PC-9 (cell line): ENCODE data around the gene ETHE1. TPM values are rescaled to one million over a fixed set of nuclear protein-coding genes. Genes with fewer than 3 reads are reported as not detected.

Source experiments
- BruUV-seq: library from RNA; stranded (reverse); fragments of 400-500 nt; replicated peaks from 2 replicates; lab custom pipeline; 2021; lab: Mats Ljungman, UMichigan
- CTCF ChIA-PET: fragments of 300-600 bp; sonication (Branson Sonifier 250); formaldehyde crosslinking; loops from one replicate; lab custom pipeline; 2022; ENCODE audit warnings: antibody characterized with exemption; lab: Charles Lee
- POLR2A ChIA-PET: fragments of 300-600 bp; sonication (Branson Sonifier 250); formaldehyde crosslinking; loops from one replicate; lab custom pipeline; 2022; ENCODE audit warnings: antibody characterized with exemption; ENCODE audit not compliant: unreplicated experiment; lab: Charles Lee
- DNase-seq, 2 experiments: peaks; one replicate each; pipeline versions ENCODE4 v3.0.0 to v3.0.0-alpha.2; 2015 to 2022; ENCODE audit warnings: mixed read lengths in 1 of 2
- H2AFZ ChIP-seq: fragments of 200-600 bp; sonication (generic); 2 replicates; pipeline ENCODE4 v1.8.1; 2017; ENCODE audit warnings: antibody characterized with exemption
- H3F3A ChIP-seq: fragments of 200-600 bp; sonication (generic); 2 replicates; pipeline ENCODE4 v1.8.1; 2017; ENCODE audit warnings: antibody characterized with exemption, mild to moderate bottlenecking, low read depth; ENCODE audit not compliant: insufficient read depth
- H3K27ac ChIP-seq: fragments of 200-600 bp; sonication (generic); 2 replicates; pipeline ENCODE4 v1.6.1; 2016; ENCODE audit warnings: mixed run types
- H3K27me3 ChIP-seq: fragments of 200-600 bp; sonication (generic); 2 replicates; pipeline ENCODE4 v1.6.1; 2016; ENCODE audit warnings: low read depth, mixed run types; ENCODE audit not compliant: insufficient read depth
- H3K36me3 ChIP-seq: fragments of 200-600 bp; sonication (generic); 2 replicates; pipeline ENCODE4 v1.6.1; 2016; ENCODE audit warnings: low read depth, mixed run types
- H3K4me1 ChIP-seq: fragments of 200-600 bp; sonication (generic); replicated peaks from 2 replicates; pipeline ENCODE4 v1.6.1; 2016; ENCODE audit warnings: mixed run types; ENCODE audit not compliant: insufficient read depth
- H3K4me2 ChIP-seq: fragments of 200-600 bp; sonication (generic); 2 replicates; pipeline ENCODE4 v1.6.1; 2017; ENCODE audit warnings: mixed run types
- H3K4me3 ChIP-seq: fragments of 200-600 bp; sonication (generic); 2 replicates; pipeline ENCODE4 v1.6.1; 2016; ENCODE audit warnings: mixed run types
- H3K79me2 ChIP-seq: fragments of 200-600 bp; sonication (generic); 2 replicates; pipeline ENCODE4 v1.6.1; 2017; ENCODE audit warnings: low read depth, mixed run types
- H3K9me2 ChIP-seq: fragments of 200-600 bp; sonication (generic); 2 replicates; pipeline ENCODE4 v1.8.1; 2017; ENCODE audit warnings: mild to moderate bottlenecking; ENCODE audit not compliant: insufficient read depth
- H3K9me3 ChIP-seq: fragments of 200-600 bp; sonication (generic); 2 replicates; pipeline ENCODE4 v1.8.1; 2016; ENCODE audit warnings: low read depth; ENCODE audit not compliant: insufficient read depth
- H4K20me1 ChIP-seq: fragments of 200-600 bp; sonication (generic); 2 replicates; pipeline ENCODE4 v1.8.1; 2017; ENCODE audit not compliant: insufficient read depth
- CTCF ChIP-seq: fragments of 200-600 bp; sonication (generic); conservative IDR thresholded peaks from 2 replicates; pipeline ENCODE4 v1.6.1; 2017; ENCODE audit warnings: mixed run types, antibody characterized with exemption, mild to moderate bottlenecking, moderate library complexity
- EZH2 ChIP-seq: fragments of 200-600 bp; sonication (generic); IDR thresholded peaks from 2 replicates; pipeline ENCODE4 v1.8.0; 2017; ENCODE audit warnings: antibody characterized with exemption, low read depth
- intact Hi-C: fragments of 100-400 bp; cut with micrococcal nuclease; formaldehyde crosslinking; loops from one replicate; pipeline ENCODE4 v1.10.0; 2022; ENCODE audit not compliant: unreplicated experiment
- total RNA-seq: library from RNA; stranded (reverse); gene quantifications from 2 replicates; pipeline ENCODE4 v1.2.3, GENCODE V29; 2021

Gene ETHE1
- total RNA-seq, 1 experiment from 2014 or later, result 83.4 TPM

- Histone ChIP-seq H3K9me2 (no peaks in the 10 kb centered on the region), H3K9me3 (no peaks in the 10 kb centered on the region; the same call in 1 of the 2 replicates), H3K27ac (no peak overlapping the region), H3K79me2 (peaks cover 2% of the 10 kb centered on the region), H3K4me3 (no peak overlapping the region), H3K4me2 (no peak overlapping the region), H3K27me3 (no peaks in the 10 kb centered on the region), H3K4me1 (peaks cover 30% of the 10 kb centered on the region), H2AFZ (no peak overlapping the region), H3K36me3 (peaks cover 8% of the 10 kb centered on the region; the same call in 1 of the 2 replicates), H4K20me1 (0 out of 2 replicates have a peak, but pooled peaks cover 2% of the 10 kb centered on the region), H3F3A (peaks cover 44% of the 10 kb centered on the region)
- intact Hi-C loops, result no loop called here
- DNase-seq, result no peak
- CTCF ChIA-PET, result no interaction called here
- POLR2A ChIA-PET, result interaction anchor here (0.6 kb wide), 1 partner anchor 179 kb away, joined by 3 read pairs; no protein-coding TSS in a partner anchor
- no TSS peak for BruUV-seq
- TF ChIP-seq EZH2, result no peak
- no peak for TF ChIP-seq CTCF
These were observed 69.2 kb downstream of the ETHE1 start for GRCh38 chr19:43457809-43458208.

Other genes with a start within 250 kb of the ETHE1 start
- gene CD177, start 173.5 kb downstream of the ETHE1 start, total RNA-seq, result 6.0 and 7.8 TPM in 2 replicates
- not detected in 2 replicates for gene TEX101, start 112.3 kb downstream of the ETHE1 start, total RNA-seq
- gene LYPD3, start 61.6 kb downstream of the ETHE1 start, total RNA-seq, result 70.8 and 78.3 TPM in 2 replicates
- gene PHLDB3, start 22.5 kb downstream of the ETHE1 start, total RNA-seq, result 36.7 and 50.7 TPM in 2 replicates
- 5.2 and 6.5 TPM in 2 replicates for gene ZNF575, start 6.0 kb upstream of the ETHE1 start, total RNA-seq
- gene XRCC1, start 48.3 kb upstream of the ETHE1 start, total RNA-seq, result 37.2 and 45.1 TPM in 2 replicates
- gene PINLYP, start 48.6 kb upstream of the ETHE1 start, total RNA-seq, result 0.53 and 2.0 TPM in 2 replicates
- gene IRGQ, start 68.9 kb upstream of the ETHE1 start, total RNA-seq, result 23.3 and 31.6 TPM in 2 replicates
- 15.5 and 16.9 TPM in 2 replicates for gene ZNF576, start 69.4 kb upstream of the ETHE1 start, total RNA-seq
- 0.37 and 0.60 TPM in 2 replicates for gene SRRM5, start 84.9 kb upstream of the ETHE1 start, total RNA-seq
- 46.6 and 61.1 TPM in 2 replicates for gene ZNF428, start 92.4 kb upstream of the ETHE1 start, total RNA-seq
- 68.3 and 71.1 TPM in 2 replicates for gene CADM4, start 112.6 kb upstream of the ETHE1 start, total RNA-seq
- gene PLAUR, start 143.0 kb upstream of the ETHE1 start, total RNA-seq, result 35.2 and 53.6 TPM in 2 replicates
- not detected in 2 replicates for gene IRGC, start 188.9 kb upstream of the ETHE1 start, total RNA-seq
- gene SMG9, start 227.8 kb upstream of the ETHE1 start, total RNA-seq, result 76.8 and 84.1 TPM in 2 replicates